Activated CD4-positive, CD25-positive, alpha-beta regulatory T cell treated with anti-CD3 and anti-CD28 coated beads, Interleukin-2, amount 50 U/mL, for 24 hours (primary cell): ENCODE data around the gene MSI2.
"Not testable (repeated sequence)": the region's sequence is repeated elsewhere in the genome, so short reads cannot be mapped to it uniquely, and the experiment has no call there.

Source experiments
- ATAC-seq, 2 donors: fragments of 150-1000 bp; cut with Tn5 transposase; one replicate each; pipeline ENCODE4 v1.10.0; 2021; ENCODE audit warnings: mild to moderate bottlenecking in 1 of 2, moderate library complexity in 1 of 2

Gene MSI2

DNA sequence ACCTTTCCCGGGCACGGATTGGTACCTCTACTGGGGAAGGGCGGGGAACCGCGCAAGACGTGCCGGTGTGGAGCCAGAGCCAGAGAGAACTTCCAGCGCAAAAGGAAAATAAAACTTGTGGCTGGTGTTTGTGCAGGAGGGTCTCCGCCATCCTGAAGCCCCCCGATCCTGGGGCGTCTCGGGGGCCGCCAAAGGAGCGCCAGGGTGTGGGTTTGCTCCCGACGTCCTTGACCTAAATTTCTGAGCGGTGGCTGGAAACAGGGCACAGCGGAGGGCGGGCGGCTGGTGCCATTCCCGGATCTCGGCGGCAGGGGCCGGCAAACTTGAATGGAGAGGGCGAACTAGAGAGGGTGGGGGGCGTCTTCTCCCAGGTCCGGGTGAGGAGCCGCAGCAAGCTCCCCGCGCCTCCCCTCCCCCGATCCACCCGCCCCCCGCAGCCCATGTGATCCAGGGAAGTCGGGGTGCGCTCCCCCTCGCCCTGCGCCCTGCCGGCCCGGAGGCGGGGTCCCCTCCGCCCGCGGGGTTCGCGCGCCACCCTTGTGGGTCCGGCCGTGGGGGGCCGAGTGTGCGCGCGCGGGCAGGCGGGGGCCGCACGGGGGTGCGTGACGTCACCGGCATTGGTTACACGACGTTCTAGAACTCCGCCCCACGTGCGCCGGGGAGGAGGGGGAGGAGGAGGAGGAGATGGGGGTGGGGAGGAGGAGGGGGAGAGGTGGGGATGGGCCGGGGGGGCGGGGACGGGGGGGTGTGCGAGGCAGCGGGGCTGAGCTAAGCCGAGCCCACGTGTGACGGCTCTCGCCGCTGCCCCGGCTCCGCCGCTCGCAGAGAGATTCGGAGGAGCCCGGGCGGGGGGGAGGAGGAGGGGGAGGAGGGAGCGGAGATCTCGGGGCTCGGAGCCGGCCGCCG, at the start of gene MSI2:
Gene MSI2, plus strand, starts transcription at position 748 of the 906 bp plus-strand sequence. CDS start 220 bp downstream, outside the sequence.
- peak; percentile 81 to 84 for ATAC-seq

DNA sequence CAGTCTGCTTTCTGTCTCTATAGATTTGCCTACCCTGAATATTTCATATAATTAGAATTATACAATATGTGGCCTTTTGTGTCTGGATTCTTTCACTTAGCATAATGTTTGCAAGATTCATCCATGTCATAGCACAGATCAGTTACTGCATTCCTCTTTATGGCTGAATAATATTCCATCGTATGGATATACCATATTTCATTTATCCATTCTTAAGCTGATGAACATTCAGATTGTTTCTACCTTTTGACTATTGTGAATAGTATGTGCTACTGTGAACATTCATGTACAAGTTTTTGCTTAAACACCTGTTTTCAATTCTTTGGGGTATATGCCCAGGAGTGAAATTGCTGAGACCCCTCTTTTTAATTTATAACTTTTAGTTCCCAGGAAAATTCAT, 49.4 kb upstream of the MSI2 start:
- ATAC-seq, result no peak

DNA sequence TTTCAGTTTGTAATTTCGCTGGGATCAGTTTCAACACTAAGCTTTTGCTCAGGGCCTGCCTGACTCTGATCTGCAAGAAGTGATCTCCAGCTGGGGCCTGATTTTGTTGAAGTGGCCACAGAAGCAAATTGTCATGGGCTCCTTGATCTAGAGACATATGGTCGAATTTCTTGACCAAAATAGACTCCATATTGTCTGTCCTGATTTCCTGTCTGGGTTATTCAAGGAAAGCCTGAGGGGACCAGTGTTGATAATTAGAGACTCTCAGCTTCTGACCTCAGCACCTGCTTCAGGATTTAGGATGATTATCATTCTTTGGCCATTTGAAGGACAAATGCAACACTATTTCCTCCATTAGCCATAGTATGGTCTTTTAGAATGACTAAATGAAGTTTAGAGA, 48.9 kb upstream of the MSI2 start:
- no peak for ATAC-seq

DNA sequence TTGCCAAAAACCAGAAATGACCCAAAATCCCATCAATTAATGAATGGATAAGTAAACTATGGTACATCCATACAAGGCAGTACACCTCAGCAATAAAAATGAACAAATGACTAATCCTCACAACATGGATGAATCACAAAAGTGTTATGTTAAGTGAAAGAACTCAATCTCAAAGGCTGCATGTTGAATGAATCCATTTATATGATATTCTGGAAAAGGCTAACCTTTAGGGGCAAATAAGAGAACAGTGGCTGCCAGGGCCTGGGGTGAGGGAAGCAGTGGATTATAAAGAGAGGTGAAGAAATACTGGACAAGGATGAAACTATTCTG, 46.1 kb upstream of the MSI2 start:
- no peak for ATAC-seq

DNA sequence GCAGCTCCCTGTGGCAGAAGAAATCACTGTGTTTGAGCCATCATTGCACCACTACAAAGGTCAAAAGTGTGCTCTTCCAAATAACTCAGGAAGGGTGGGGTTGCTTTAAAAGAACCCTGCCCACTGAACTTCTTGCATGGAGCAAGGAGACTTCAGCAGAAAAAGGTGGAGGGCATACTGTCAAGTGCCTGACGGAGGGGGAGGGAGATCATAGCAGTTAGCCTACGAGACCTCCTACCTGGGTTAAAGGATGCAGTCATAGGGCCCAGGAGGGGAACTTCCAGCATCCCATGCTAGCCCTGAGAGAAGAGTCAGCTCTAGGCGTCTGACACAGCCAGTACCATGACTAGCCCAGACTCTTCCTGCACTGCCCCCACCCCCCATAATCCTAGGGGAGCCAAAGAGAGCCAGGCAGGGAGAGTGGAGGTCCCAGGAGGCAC, 45.3 kb upstream of the MSI2 start:
- no peak for ATAC-seq

DNA sequence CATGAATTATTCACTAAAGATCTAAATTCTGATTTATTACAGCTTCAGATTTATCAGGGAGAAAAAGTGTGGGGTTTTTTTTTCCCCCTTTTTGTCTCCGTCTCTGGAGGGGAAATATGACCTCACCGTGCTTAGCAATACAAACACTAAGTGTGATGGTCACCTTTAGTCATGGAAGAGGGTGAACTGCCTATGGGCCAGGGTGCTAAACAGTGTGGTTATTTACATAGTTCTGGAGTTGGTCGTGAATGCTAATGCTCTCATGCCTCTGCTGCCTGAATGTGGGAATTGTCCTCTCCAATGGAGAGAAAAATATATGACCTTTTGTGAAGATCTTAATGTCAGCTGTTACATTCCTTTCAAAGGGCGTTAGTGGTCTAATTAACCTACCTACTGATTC, 44.8 kb upstream of the MSI2 start:
- no peak for ATAC-seq

DNA sequence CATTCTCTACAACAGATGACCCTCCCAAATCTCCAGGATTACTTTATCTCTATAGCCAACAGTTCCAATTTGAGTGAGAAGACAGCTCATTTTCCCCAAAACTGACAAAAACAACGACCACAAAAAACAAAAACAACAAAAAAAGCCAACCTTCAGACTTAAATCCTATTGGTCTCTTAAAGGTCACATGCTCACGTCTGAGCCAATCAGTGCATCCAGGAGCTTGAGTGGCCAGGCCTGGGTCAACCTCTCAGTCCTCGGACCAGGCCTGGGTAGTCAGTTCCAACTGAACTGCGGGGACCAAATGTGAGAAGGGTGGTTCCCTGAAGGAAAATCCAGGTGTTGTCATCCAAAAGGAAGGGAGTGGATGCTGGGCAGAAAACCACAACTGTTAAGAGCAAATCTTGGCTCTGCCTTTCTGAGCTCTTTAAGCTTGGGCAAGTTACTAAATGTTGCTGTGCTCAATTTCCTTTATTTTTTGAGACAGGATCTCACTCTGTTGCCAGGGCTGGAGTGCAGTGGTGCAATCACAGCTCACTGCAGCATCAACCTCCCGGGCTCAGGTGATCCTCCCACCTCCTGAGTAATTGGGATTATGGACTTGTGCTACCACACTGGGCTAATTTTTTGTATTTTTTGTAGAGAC, 43.0 kb upstream of the MSI2 start:
- ATAC-seq, result no peak

DNA sequence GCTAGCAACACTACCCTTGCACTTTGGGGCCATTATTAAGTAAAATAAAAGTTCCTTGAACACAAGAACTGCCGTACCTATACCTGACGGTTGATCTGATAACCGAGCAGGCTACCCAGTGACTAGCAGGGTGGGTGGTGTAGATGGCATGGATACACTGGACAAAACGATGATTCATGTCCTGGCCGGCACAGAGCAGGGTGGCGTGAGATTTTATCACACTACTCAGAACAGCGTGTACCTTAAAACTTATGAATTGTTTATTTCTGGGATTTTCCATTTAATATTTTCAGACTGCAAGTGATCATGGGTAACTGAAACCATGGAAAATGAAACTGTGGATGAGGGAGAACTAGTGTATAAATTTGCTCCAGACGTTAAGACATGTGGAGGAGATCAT, 41.0 kb upstream of the MSI2 start:
- ATAC-seq, result no peak

DNA sequence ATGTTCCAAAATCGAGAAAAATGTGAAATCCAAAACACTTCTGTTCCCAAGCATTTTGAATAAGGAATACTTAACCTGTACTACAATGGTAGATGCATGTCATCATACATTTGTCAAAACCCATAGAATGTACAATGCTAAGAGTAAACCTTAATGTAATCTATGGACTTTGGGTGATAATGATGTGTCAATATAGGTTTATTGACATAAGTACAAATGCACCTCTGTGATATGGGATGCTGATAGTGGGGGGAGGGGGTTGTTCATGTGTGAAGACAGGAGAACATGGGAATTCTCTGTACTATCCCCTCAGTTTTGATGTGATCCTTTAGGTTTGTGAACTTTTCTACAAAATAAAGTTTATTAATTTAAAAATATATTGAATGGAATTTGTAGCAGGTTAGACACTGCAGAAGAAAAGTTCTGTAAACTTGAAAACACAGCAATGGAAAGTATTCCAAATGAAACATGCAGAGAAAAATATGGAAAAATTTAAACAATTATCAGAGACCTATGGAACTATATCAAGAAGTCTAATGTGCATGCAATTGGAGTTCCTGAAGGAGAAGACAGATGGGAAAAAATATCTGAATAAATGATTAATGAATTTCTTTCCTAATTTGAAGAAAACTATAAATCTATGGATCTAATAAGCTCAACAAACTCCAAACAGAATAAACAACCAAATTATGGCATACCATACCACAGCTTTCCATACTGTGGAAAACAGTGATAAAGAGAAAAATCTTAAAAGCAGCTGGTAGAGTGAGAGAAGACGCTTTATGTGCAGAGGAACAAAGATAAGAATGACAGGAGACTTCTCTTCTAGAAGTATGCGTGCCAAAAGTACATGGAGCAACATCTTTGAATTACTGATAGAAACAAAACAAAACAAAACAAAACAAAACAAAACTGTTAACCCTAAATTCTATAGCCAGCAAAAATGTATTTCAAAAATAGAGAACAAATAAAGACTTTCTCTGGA, 34.7 kb upstream of the MSI2 start:
- ATAC-seq, result no peak

DNA sequence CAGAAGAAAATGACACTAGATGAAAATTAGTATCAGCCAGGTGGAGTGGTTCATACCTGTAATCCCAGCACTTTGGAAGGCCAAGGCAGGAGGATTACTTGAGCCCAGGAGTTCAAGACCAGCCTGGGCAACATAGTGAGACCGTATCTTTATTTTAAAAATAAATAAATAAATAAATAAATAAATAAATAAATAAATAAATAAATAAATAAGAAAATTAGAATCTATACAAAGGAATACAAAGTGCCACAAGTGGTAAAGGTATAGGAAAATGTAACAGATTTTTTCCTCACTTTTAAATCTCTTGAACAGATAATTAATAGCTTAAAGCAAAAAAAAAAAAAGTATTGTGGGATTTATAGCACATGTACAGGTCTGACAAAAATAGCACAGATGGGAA, 33.9 kb upstream of the MSI2 start:
- not testable (repeated sequence) for ATAC-seq

DNA sequence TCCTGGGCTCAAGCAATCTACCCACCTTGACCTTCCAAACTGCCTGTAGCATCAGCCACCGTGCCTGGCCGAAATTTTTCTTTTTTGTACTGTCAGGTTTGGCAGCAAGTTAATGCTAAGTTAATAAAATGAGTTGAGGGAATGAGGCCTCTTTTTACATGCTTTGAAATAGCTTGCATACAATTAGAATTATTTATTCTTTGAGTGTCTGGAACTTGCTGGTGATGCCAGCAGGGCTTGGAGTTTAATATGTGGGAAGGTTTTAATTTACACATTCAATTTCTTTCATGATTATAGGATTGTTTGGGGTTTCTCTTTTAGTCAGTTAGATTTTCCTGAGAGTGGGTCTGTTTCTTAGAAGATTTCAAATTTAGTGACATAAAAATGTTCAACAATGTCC, 31.2 kb upstream of the MSI2 start:
- ATAC-seq, result no peak

DNA sequence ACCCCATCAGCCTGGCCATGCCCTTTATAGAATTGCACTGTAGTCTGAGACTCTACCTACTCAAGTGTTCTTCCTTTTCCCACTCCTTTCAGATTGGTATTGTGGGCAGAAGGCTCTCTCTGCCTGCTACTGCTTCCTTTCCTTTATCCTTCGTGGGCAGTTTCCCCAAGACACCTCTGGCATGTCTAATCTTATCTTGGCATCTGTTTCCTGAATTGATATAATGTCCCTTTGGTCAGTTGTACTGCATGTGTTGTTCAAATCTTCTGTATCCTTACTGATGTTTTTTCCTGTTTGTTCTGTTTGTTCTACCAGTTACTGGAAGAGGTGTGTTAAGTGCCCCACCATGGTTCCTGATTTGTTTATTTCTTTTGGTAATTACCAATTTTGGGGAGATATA, 29.5 kb upstream of the MSI2 start:
- ATAC-seq, result no peak

DNA sequence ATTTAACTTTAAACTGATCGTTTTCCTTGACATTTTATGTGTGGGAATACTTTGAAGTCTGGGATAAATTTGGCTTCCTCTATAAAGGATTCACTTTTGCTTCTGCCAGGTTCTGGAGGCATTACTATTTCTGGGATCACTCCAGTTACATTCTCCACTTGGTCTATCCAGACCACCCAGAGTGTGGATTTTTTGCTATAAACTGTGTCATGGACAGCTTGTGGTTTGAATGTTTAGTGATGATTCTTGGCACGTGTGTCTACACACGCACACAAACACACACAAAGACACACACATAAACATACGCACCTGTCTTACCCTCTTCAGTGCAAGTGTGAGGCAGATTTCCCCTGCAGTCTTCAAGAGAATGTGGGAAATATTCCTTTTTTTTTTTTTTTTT, 27.4 kb upstream of the MSI2 start:
- no peak for ATAC-seq

DNA sequence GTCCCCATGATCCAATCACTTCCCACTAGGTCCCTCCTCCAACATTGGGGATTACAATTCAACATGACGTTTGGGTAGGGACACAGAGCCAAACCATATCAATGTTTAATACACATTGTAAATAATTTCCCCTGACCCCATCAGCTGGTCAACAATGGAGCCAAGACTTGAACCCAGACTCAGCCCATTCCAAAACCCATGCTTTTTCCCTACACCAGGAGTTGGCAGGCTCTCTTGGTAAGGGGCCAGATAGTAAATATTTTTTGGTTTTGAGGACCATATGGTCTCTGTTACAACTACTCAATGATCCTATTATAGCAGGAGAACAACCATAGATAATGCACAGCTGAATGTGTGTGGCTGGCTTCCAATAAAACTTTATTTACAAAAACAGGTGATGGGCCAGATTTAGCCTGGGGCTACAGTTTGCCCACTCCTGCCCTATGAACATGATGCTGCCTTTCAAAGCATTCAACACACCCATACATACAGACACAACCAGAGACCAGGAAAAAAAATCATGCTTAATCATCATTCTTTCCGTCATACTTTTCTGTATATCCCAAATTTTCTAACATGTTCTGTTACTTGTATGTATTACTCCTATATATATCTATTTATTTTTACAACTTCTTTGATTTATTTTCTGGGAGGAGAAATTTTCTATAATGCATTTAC, 22.1 kb upstream of the MSI2 start:
- no peak for ATAC-seq

DNA sequence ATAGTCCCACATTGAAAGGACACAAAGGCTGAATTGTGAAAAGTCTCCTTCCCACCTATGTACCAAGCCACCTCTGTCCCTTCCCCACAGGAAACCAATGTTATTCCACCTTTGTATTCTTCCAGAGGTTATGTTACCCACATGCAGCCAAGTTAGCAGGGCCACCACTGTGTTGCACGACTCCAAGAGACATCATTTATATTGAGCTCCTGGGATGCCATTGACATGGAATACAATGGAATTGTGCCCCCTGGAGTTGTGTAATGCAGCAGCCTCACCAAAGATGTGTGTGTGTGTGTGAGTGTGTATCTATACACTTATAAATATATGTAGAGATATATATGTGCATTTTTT, 21.6 kb upstream of the MSI2 start:
- ATAC-seq, result no peak

DNA sequence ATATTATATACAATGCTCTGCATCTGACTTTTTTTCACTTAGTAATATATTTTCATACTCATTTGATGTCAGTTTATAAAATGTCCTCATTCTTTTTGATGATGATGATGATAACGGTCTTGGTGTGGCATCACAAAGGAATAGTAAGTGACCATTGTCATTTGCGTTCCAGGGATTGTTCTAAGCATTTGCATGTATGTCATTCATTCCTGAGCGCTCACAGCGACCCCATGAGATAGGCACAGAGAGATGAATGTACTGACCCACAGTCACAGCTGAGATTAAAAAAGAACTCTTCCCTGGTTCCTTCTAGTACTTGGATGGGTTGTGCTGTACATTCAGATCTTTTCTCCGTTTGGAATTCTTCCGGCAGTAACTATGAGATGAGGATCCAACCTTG, 21.2 kb upstream of the MSI2 start:
- ATAC-seq, result no peak

DNA sequence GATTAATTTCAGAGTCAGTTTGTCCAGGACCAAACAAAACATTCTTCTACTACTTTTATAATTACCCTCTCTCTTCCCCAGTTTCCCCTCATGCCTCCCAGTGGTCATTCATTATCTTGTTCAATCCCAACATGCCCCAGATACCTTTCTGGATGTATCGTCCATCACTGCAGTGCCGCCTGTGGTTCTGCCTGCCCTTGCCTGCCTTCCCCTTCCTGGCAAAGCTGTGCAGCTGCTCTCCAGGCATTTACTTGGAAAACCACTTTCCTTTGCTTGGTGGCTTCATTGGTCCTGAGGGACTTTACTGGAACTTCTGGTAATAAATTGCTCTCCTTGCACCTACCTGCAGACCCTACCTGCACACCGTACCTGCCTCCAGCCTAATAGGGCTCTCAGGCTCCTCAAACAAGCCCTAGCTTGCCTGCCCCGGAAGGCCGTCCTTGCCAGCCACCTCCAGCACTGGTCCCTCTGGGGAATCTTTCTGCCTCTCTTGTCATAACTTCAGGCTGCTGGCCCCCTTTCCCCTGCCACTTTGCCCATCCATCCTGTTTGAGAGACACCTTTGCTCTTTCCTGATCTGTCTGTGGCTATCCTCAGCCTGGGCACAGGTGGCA, 19.5 kb upstream of the MSI2 start:
- no peak for ATAC-seq

DNA sequence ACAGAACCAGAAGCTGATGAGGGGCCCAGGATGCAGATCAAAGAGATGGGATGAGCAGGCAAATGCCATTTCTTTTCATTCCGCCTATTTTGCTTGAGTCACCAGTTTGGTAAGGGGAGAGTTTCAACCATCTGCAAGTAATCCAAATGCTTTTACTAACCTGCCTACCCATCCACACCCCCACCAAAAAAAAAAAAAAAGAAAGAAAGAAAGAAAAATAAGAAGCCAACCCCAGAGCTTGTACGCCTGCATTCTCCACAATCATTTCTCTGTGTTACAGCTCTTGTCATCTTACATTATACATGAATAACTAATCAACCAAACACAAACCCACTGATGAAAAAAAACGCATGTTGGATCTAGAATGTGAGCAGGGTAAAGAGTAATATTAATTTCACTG, 15.7 kb upstream of the MSI2 start:
- no peak for ATAC-seq

DNA sequence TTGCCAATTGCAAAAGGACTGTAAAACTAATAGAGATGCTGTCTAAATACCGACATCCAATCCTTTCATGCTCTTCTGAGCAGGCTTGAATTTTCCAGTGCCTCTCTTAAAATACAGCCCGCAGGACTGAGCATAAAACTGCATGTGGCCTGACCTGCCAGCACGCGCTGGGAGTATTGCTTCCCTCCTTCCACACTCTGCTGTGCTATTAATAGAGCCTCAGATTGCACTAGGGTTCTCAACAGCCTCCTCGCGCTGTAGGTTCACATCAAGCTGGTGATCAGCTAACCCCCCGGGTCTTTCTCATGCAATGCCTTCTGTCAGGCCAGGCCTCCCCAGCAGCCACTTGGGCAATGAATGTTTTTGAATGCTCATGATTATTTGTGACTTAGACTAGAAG, 14.2 kb upstream of the MSI2 start:
- no peak for ATAC-seq

DNA sequence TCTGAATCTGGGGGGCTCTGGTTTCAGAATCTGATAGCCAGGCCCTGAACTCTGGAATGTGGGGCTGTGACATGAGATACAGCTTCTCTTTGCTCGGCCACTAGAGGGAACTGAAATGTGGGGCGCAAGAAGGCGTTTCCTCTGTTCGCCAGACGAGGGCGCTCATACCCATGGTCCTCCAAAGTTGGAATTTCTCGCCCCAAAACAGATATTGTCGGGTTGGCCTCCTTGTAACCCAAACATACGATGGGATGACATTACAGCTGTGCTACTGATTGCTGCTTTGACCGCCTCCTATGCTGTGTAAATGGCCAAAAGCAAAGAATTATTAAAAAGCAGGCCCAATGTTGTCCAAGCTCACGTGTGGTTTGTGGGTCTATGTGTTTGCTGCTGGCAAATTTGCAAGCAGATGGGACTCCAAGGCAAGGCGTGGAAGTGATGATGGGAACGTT, 13.1 kb upstream of the MSI2 start:
- peak; percentile 51 to 79 for ATAC-seq

DNA sequence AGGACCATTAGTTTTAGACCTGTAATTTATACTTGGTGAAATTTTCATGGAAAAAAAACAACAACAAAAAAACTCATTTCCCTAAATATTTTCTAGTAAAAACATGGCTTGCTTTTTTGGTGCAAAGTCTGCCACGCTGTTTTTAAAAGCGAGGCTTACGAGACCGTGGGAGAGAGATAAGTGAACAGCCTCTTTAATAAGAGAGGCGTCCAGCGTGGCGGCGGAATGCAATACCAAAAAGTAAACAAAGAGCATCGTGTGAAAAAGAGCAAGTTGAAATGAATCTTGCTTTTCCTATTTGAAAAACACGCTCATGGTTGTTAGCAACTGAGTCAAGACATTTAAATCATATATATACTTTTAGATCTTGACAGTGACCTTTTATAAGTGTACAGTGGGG, 10.5 kb upstream of the MSI2 start:
- no peak for ATAC-seq

DNA sequence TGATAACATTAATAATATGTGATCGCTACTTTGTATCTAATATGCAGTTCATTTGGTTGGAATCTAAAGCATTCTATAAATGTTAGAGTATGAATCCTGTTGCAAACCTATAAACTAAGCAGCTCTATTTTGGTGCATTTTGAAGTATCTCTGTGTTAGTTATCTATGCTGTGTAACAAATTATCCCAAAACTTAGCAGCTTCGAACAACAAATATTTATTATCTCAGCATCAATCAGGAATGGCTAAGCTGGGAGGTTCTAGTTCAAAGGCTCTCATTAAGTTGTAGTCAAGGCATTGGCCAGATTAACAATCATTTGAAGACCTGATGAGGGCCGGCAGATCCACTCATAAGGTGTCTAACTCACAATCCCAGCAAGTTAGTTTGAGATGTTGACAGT, 10.1 kb upstream of the MSI2 start:
- no peak for ATAC-seq
